ENCODE measurements around the gene TAL1.

- TF ChIP-seq CTCF (IDR thresholded peaks at IDR 0.05; ENCODE audit: extremely low read depth in 1 of 2, insufficient read depth in 1 of 2, low read depth in 1 of 2, low read length in 2 of 2) (no peak), POLR2AphosphoS5 (IDR thresholded peaks at IDR 0.05; ENCODE audit: insufficient read depth, low read depth, low read length) (no peak), EZH2 (IDR thresholded peaks at IDR 0.05; ENCODE audit: borderline replicate concordance, low read depth, low read length, severe bottlenecking) (no peak), POLR2A (IDR thresholded peaks at IDR 0.05; ENCODE audit: low read depth, low read length) (no peak), MYC (IDR thresholded peaks at IDR 0.05; ENCODE audit: low read depth, low read length) (no peak), FOS (IDR thresholded peaks at IDR 0.05; ENCODE audit: borderline replicate concordance, insufficient read depth, low read length) (peak; percentile 21)
Observed at GRCh38 chr1:47241114-47242113, 9.4 kb upstream of the TAL1 start.
